Stimulated activated naive CD8-positive, alpha-beta T cell treated with anti-CD3 and anti-CD28 coated beads, Interleukin-15, Interleukin-2, amounts not matched to agents 100 ng/mL and 50 ng/mL, for 24 hours (primary cell): Measurements from ENCODE around the gene GLUL.
"Not testable (repeated sequence)": the region's sequence is repeated elsewhere in the genome, so short reads cannot be mapped to it uniquely, and the experiment has no call there.

Experiments used
- H3K27ac Mint-ChIP-seq: one replicate; pipeline ENCODE4 v1.8.0; 2021; ENCODE audit warnings: mild to moderate bottlenecking, mixed read lengths
- H3K27me3 Mint-ChIP-seq: one replicate; pipeline ENCODE4 v1.8.0; 2021; ENCODE audit warnings: mixed read lengths
- H3K36me3 Mint-ChIP-seq: one replicate; pipeline ENCODE4 v1.8.0; 2021; ENCODE audit warnings: low read depth, mixed read lengths
- H3K4me1 Mint-ChIP-seq: one replicate; pipeline ENCODE4 v1.8.0; 2021; ENCODE audit warnings: low read depth, mixed read lengths
- H3K4me3 Mint-ChIP-seq: one replicate; pipeline ENCODE4 v1.8.0; 2021; ENCODE audit warnings: mild to moderate bottlenecking, mixed read lengths
- H3K9me3 Mint-ChIP-seq: one replicate; pipeline ENCODE4 v1.8.0; 2021; ENCODE audit warnings: mixed read lengths

GLUL gene

GRCh38 chr1:182385885-182386853 lies 5.4 kb downstream of the GLUL start:
- H3K36me3 Mint-ChIP-seq: peaks cover 36% of the 10 kb centered on the region
- peaks cover 14% of the 10 kb centered on the region for H3K27me3 Mint-ChIP-seq
- H3K4me1 Mint-ChIP-seq: peaks cover 16% of the 10 kb centered on the region
- H3K9me3 Mint-ChIP-seq: no peaks in the 10 kb centered on the region
- no peak overlapping the region for H3K4me3 Mint-ChIP-seq
- no peak overlapping the region for H3K27ac Mint-ChIP-seq

GRCh38 chr1:182384387-182384960 lies 7.1 kb downstream of the GLUL start:
- peaks cover 36% of the 10 kb centered on the region for H3K36me3 Mint-ChIP-seq
- peaks cover 2% of the 10 kb centered on the region for H3K4me1 Mint-ChIP-seq
- H3K27me3 Mint-ChIP-seq: peaks cover 3% of the 10 kb centered on the region
- H3K27ac Mint-ChIP-seq: no peak overlapping the region
- H3K9me3 Mint-ChIP-seq: no peaks in the 10 kb centered on the region
- no peak overlapping the region for H3K4me3 Mint-ChIP-seq

GRCh38 chr1:182383934-182384333 lies 7.7 kb downstream of the GLUL start:
- no peaks in the 10 kb centered on the region for H3K27me3 Mint-ChIP-seq
- H3K4me3 Mint-ChIP-seq: no peak overlapping the region
- H3K36me3 Mint-ChIP-seq: peaks cover 36% of the 10 kb centered on the region
- H3K4me1 Mint-ChIP-seq: no peaks in the 10 kb centered on the region
- no peaks in the 10 kb centered on the region for H3K9me3 Mint-ChIP-seq
- H3K27ac Mint-ChIP-seq: no peak overlapping the region

- no peaks in the 10 kb centered on the region for H3K9me3 Mint-ChIP-seq
- H3K27me3 Mint-ChIP-seq: no peaks in the 10 kb centered on the region
- peaks cover 36% of the 10 kb centered on the region for H3K36me3 Mint-ChIP-seq
- H3K4me3 Mint-ChIP-seq: no peak overlapping the region
- no peaks in the 10 kb centered on the region for H3K4me1 Mint-ChIP-seq
- H3K27ac Mint-ChIP-seq: no peak overlapping the region
Measured at GRCh38 chr1:182383037-182383661, 8.4 kb downstream of the GLUL start.

- H3K9me3 Mint-ChIP-seq: no peaks in the 10 kb centered on the region
- H3K36me3 Mint-ChIP-seq: peaks cover 30% of the 10 kb centered on the region
- no peak overlapping the region for H3K27ac Mint-ChIP-seq
- H3K4me3 Mint-ChIP-seq: no peak overlapping the region
- no peaks in the 10 kb centered on the region for H3K27me3 Mint-ChIP-seq
- H3K4me1 Mint-ChIP-seq: no peaks in the 10 kb centered on the region
Measured at GRCh38 chr1:182381962-182382819, 9.4 kb downstream of the GLUL start.

GRCh38 chr1:182380199-182380598 lies 11.4 kb downstream of the GLUL start:
- Mint-ChIP-seq H3K36me3 (peaks cover 11% of the 10 kb centered on the region), H3K27ac (no peak overlapping the region), H3K27me3 (no peaks in the 10 kb centered on the region), H3K9me3 (no peaks in the 10 kb centered on the region), H3K4me1 (no peaks in the 10 kb centered on the region), H3K4me3 (no peak overlapping the region)

- H3K4me3 Mint-ChIP-seq, H3K27ac Mint-ChIP-seq, H3K4me1 Mint-ChIP-seq, H3K9me3 Mint-ChIP-seq, H3K27me3 Mint-ChIP-seq, H3K36me3 Mint-ChIP-seq: not testable (repeated sequence)
Measured at GRCh38 chr1:182379781-182380180, 11.8 kb downstream of the GLUL start.

GRCh38 chr1:182376936-182377574 lies 14.5 kb downstream of the GLUL start:
- no peaks in the 10 kb centered on the region for H3K4me1 Mint-ChIP-seq
- H3K9me3 Mint-ChIP-seq: no peaks in the 10 kb centered on the region
- no peaks in the 10 kb centered on the region for H3K36me3 Mint-ChIP-seq
- H3K27ac Mint-ChIP-seq: no peak overlapping the region
- no peaks in the 10 kb centered on the region for H3K27me3 Mint-ChIP-seq
- H3K4me3 Mint-ChIP-seq: no peak overlapping the region

GRCh38 chr1:182374101-182374834 lies 17.3 kb downstream of the GLUL start:
- no peaks in the 10 kb centered on the region for H3K9me3 Mint-ChIP-seq
- no peaks in the 10 kb centered on the region for H3K27me3 Mint-ChIP-seq
- H3K36me3 Mint-ChIP-seq: no peaks in the 10 kb centered on the region
- no peak overlapping the region for H3K27ac Mint-ChIP-seq
- H3K4me3 Mint-ChIP-seq: no peak overlapping the region
- no peaks in the 10 kb centered on the region for H3K4me1 Mint-ChIP-seq

GRCh38 chr1:182370532-182370931 lies 21.1 kb downstream of the GLUL start:
- H3K4me3 Mint-ChIP-seq: no peak overlapping the region
- no peak overlapping the region for H3K27ac Mint-ChIP-seq

GRCh38 chr1:182368903-182369302 lies 22.7 kb downstream of the GLUL start:
- H3K36me3 Mint-ChIP-seq: no peaks in the 10 kb centered on the region
- H3K27ac Mint-ChIP-seq: no peak overlapping the region
- no peaks in the 10 kb centered on the region for H3K4me1 Mint-ChIP-seq
- H3K27me3 Mint-ChIP-seq: peaks cover 4% of the 10 kb centered on the region
- H3K9me3 Mint-ChIP-seq: no peaks in the 10 kb centered on the region
- H3K4me3 Mint-ChIP-seq: no peak overlapping the region

More at GRCh38 chr1:182370532-182370931, 21.1 kb downstream of the GLUL start:
- H3K4me1 Mint-ChIP-seq: no peaks in the 10 kb centered on the region
- H3K27me3 Mint-ChIP-seq: peaks cover 4% of the 10 kb centered on the region
- no peaks in the 10 kb centered on the region for H3K36me3 Mint-ChIP-seq
- no peaks in the 10 kb centered on the region for H3K9me3 Mint-ChIP-seq

GRCh38 chr1:182368358-182368757 lies 23.2 kb downstream of the GLUL start:
- peaks cover 4% of the 10 kb centered on the region for H3K27me3 Mint-ChIP-seq
- no peak overlapping the region for H3K27ac Mint-ChIP-seq
- no peaks in the 10 kb centered on the region for H3K4me1 Mint-ChIP-seq
- no peak overlapping the region for H3K4me3 Mint-ChIP-seq
- no peaks in the 10 kb centered on the region for H3K9me3 Mint-ChIP-seq
- no peaks in the 10 kb centered on the region for H3K36me3 Mint-ChIP-seq

GRCh38 chr1:182367926-182368325 lies 23.7 kb downstream of the GLUL start:
- no peaks in the 10 kb centered on the region for H3K9me3 Mint-ChIP-seq
- peaks cover 4% of the 10 kb centered on the region for H3K27me3 Mint-ChIP-seq
- H3K4me1 Mint-ChIP-seq: no peaks in the 10 kb centered on the region
- H3K36me3 Mint-ChIP-seq: no peaks in the 10 kb centered on the region
- H3K27ac Mint-ChIP-seq: no peak overlapping the region
- H3K4me3 Mint-ChIP-seq: no peak overlapping the region

GRCh38 chr1:182366596-182366995 lies 25.0 kb downstream of the GLUL start:
- Mint-ChIP-seq H3K27ac (no peak overlapping the region), H3K27me3 (peaks cover 4% of the 10 kb centered on the region), H3K36me3 (no peaks in the 10 kb centered on the region), H3K4me1 (no peaks in the 10 kb centered on the region), H3K4me3 (no peak overlapping the region), H3K9me3 (no peaks in the 10 kb centered on the region)
